Sigmoid colon (tissue), 7 donors: Measurements from ENCODE around the gene NRM. TPM values are rescaled to one million over a fixed set of nuclear protein-coding genes. Genes with fewer than 3 reads are reported as not detected.

ENCODE experiments used
- DNase-seq: peaks from one replicate; pipeline ENCODE4 v3.0.0-alpha.2; 2019
- H3K27ac ChIP-seq, 4 donors: fragments of 200-600 bp; sonication (generic); one replicate each; pipeline ENCODE4 v1.5.1; 2016 to 2019; ENCODE audit warnings: mild to moderate bottlenecking in 1 of 4
- H3K27me3 ChIP-seq, 3 donors: fragments of 200-600 bp; sonication (generic); one replicate each; pipeline ENCODE4 v1.5.1; 2019; ENCODE audit warnings: mild to moderate bottlenecking in 1 of 3
- H3K36me3 ChIP-seq, 4 donors: fragments of 200-600 bp; sonication (generic); one replicate each; pipeline ENCODE4 v1.5.1; 2016 to 2019
- H3K4me1 ChIP-seq, 4 donors: fragments of 200-600 bp; sonication (generic); one replicate each; pipeline ENCODE4 v1.5.1; 2017 to 2019
- H3K4me3 ChIP-seq, 4 donors: fragments of 200-600 bp; sonication (generic); one replicate each; pipeline ENCODE4 v1.5.1; 2017 to 2019; ENCODE audit warnings: mild to moderate bottlenecking in 2 of 4, moderate library complexity in 1 of 4
- H3K9me3 ChIP-seq, 4 donors: fragments of 200-600 bp in 3 of 4; sonication (generic) in 3 of 4; one replicate each; pipeline versions ENCODE4 v1.5.1 to v1.6.1; 2013 to 2019
- EP300 ChIP-seq, 4 donors: sonication (generic); formaldehyde crosslinking; IDR thresholded peaks; one replicate each; pipeline ENCODE4 v1.6.1; 2017; ENCODE audit warnings: antibody characterized with exemption in 4 of 4
- POLR2A ChIP-seq, 2 donors: fragments of 450-650 bp; IDR thresholded peaks; one replicate each; pipeline ENCODE4 v1.6.1; 2016; ENCODE audit warnings: antibody characterized with exemption in 2 of 2, mild to moderate bottlenecking in 2 of 2, moderate library complexity in 2 of 2
- POLR2AphosphoS5 ChIP-seq, 4 donors: sonication (generic); formaldehyde crosslinking; IDR thresholded peaks; one replicate each; pipeline ENCODE4 v1.6.1; 2017; ENCODE audit warnings: antibody characterized with exemption in 4 of 4
- WGBS, 2 donors: extraction: QIAGEN DNeasy Blood & Tissue Kit; methylation state at CpG; one replicate each; pipeline ENCODE4 v1.1.7; 2013; 5-methylcytosine and 5-hydroxymethylcytosine counted together
- intact Hi-C: fragments of 100-400 bp; cut with DNase I; formaldehyde crosslinking; loops from one replicate; pipeline ENCODE4 v1.15.1; 2023
- polyA plus RNA-seq, 3 donors: library from polyadenylated mRNA; stranded (reverse); fragments of 200-250 nt; gene quantifications; one replicate each; pipeline ENCODE4 v1.2.3, GENCODE V29; 2013
- total RNA-seq, 4 donors: library from RNA; depleted of rRNA; stranded (reverse); fragments of >200 nt; gene quantifications; one replicate each; pipeline ENCODE4 v1.1.0, GENCODE V29; 2016
- TF ChIP-seq, protein P1 (sequence below), 4 experiments: fragments of 450-650 bp in 3 of 4; fragments of 200-600 bp in 1 of 4; IDR thresholded peaks; one replicate each; pipeline ENCODE4 v1.5.1; 2016 to 2019; ENCODE audit warnings: antibody characterized with exemption in 4 of 4, mild to moderate bottlenecking in 3 of 4, moderate library complexity in 2 of 4
- donor health status: healthy with polysubstance abuse.
- donor health status: Bipolar disorder and iron deficiency.
- donor health status: healthy.

Gene NRM
- total and polyA plus RNA-seq, 7 donors = 1.8 to 13.8 (median 3.6) TPM

DNA sequence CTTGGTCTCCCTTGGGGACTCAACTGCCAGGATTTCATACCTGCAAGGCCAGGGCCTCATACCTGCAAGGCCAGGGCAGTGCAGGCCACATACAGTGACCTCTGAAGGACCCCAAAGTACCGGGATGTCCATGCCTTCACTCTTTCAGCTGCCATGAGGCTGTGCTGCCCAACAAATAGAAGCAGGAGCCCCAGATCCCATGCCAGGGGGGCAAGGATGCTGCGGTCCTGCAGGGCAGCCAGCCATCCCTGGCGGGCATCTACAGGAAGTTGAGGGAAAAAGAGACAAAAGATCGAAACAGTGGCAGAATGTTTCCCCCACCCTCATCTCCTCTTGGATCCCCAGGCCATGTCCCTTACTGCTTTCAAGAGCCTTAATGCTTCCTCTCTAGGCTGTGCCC lies 799 bp downstream of the NRM start:
- Histone ChIP-seq H3K27me3 (no peaks in the 10 kb centered on the region), H3K4me1 (peaks cover 0 to 51% (median 44%) of the 10 kb centered on the region in 4 donors), H3K4me3 (peak overlapping the region in 3 of 4 donors; percentile 59 to 68 (median 62)), H3K36me3 (no peaks in the 10 kb centered on the region), H3K9me3 (no peaks in the 10 kb centered on the region), H3K27ac (peak overlapping the region; percentile 94 to 99 (median 98))
- intact Hi-C loops = no loop called here
- no peak for DNase-seq
- 45 to 72% methylated on average over 4 of the region's 4 CpGs for WGBS, 2 donors
- TF ChIP-seq, protein P1, sequence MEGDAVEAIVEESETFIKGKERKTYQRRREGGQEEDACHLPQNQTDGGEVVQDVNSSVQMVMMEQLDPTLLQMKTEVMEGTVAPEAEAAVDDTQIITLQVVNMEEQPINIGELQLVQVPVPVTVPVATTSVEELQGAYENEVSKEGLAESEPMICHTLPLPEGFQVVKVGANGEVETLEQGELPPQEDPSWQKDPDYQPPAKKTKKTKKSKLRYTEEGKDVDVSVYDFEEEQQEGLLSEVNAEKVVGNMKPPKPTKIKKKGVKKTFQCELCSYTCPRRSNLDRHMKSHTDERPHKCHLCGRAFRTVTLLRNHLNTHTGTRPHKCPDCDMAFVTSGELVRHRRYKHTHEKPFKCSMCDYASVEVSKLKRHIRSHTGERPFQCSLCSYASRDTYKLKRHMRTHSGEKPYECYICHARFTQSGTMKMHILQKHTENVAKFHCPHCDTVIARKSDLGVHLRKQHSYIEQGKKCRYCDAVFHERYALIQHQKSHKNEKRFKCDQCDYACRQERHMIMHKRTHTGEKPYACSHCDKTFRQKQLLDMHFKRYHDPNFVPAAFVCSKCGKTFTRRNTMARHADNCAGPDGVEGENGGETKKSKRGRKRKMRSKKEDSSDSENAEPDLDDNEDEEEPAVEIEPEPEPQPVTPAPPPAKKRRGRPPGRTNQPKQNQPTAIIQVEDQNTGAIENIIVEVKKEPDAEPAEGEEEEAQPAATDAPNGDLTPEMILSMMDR (IDR thresholded peaks at IDR 0.05) = no peak
- TF ChIP-seq EP300 (IDR thresholded peaks at IDR 0.05) = no peak
- no peak for TF ChIP-seq POLR2A (IDR thresholded peaks at IDR 0.05)
- no peak for TF ChIP-seq POLR2AphosphoS5 (IDR thresholded peaks at IDR 0.05)

DNA sequence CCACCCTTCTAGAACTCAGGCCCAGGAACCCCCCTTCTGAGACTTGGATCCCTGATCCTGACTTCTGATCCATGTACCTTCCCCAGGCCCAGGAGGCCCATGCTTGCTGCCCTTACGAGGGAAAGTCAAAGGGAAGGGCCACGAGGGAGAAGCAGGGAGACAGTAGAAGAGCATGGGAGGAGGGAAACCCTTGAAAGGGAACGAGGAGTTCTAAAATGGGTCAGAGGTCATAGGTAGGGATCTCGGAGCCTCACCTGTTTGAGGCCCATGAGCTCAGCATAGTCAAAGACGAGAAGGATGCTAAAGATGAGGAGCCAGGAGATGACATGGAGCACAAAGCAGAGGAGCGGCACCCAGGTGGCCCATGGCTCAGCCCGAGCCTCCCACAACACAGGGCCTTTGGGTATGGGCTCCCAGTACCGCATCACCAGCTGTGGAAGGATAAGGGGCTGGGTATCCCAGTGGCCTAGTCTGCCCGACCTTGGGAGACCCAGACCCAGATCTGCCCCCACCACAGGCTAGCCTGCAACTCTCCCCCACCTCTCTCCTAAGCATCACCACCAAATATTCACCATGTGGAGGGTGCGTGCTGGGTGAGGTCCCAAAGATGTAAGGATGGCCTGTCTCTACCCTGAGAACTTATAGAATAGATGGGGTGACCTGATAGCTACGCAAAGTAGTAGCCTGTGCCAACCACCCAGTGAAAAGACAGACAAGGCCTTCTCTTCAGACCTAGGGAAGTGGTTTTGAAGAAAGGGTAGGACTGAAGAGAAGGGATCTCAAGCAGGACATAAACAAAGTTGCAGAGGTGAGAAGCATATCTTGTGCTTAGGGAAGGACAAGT lies 1.5 kb downstream of the NRM start:
- peak; percentile 48 for DNase-seq
- H3K27me3 ChIP-seq = no peaks in the 10 kb centered on the region
- H3K27ac ChIP-seq = peak overlapping the region; percentile 94 to 99 (median 98)
- no peaks in the 10 kb centered on the region for H3K36me3 ChIP-seq
- no peak for TF ChIP-seq EP300 (IDR thresholded peaks at IDR 0.05)
- no peak for TF ChIP-seq POLR2A (IDR thresholded peaks at IDR 0.05)
- no peak for TF ChIP-seq POLR2AphosphoS5 (IDR thresholded peaks at IDR 0.05)
- TF ChIP-seq, protein P1 (IDR thresholded peaks at IDR 0.05) = no peak
- WGBS, 2 donors = 85 to 90% methylated on average over 11 of the region's 11 CpGs
- H3K4me1 ChIP-seq = peaks cover 0 to 58% (median 51%) of the 10 kb centered on the region in 4 donors
- H3K4me3 ChIP-seq = no peak overlapping the region
- intact Hi-C loops = no loop called here
- H3K9me3 ChIP-seq = no peaks in the 10 kb centered on the region

DNA sequence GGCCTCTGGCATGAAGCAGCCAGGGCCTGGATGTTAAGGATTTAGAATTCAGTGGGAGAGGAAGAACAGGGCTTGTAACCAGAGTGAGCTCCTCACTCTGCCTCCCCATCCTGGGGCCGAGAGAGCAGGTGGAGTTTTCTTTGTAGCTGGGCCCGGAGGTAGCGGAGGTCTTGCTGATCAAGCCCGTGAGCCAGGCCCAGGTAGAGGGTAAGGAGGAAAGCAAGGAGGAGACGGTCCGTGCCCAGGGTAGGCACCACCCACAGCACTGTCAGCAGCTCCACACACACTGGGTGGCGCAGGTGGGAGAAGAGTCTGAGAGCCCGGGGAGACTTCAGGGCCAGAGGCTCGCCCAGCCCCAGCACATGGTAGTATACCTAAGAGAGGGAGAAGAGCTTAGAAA lies 2.2 kb downstream of the NRM start:
- H3K27ac ChIP-seq = peak overlapping the region; percentile 94 to 99 (median 98)
- no peak for DNase-seq
- no peaks in the 10 kb centered on the region for H3K27me3 ChIP-seq
- intact Hi-C loops = no loop called here
- WGBS, 2 donors = 75 to 90% methylated on average over 9 of the region's 9 CpGs
- TF ChIP-seq POLR2AphosphoS5 (IDR thresholded peaks at IDR 0.05) = no peak
- no peak for TF ChIP-seq POLR2A (IDR thresholded peaks at IDR 0.05)
- no peaks in the 10 kb centered on the region for H3K9me3 ChIP-seq
- peak overlapping the region in 1 of 4 donors; percentile 63 for H3K4me3 ChIP-seq
- H3K36me3 ChIP-seq = no peaks in the 10 kb centered on the region
- H3K4me1 ChIP-seq = peaks cover 0 to 65% (median 58%) of the 10 kb centered on the region in 4 donors

DNA sequence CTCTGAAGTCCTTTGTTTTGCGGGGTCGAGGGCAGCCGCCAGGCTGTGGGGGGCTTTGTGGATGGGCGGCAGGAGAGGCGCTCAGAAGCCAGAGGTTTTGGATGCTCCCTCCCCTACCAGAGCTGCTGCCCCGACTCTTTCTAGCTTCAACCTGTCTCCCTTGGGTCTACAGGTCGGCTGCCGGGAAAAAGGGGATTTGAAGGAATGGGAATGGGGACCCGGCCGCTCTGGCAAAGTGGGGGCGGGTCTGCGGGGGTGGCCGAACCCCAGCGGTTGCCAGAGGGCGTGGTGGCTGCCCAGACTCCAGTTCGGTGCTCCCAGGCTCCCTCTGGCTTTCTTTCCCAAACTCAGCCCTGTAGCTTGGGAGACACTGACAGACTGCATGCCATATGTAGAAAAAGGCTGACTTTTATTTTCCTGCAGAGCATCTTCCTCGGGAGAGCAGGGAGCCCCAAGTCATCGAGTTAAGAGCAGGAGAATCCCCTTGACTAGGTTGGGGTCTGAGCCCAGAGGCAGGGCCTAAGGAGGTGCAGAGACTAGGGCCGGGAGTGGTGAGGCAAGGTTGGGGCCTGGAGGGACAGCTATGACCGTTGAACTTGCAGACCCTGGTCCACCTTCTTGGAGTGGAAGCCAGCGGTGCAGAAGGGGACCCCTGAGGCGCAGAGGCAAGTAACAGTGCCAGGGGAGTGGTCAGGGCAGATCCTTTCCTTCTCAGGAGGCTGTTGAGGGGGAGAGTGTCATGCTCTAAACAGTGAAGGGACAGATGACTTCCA lies 2.9 kb downstream of the NRM start:
- Histone ChIP-seq H3K4me3 (peak overlapping the region; percentile 63 to 87 (median 72)), H3K36me3 (no peaks in the 10 kb centered on the region), H3K27me3 (no peaks in the 10 kb centered on the region), H3K27ac (peak overlapping the region; percentile 94 to 99 (median 98)), H3K4me1 (peaks cover 0 to 72% (median 65%) of the 10 kb centered on the region in 4 donors), H3K9me3 (no peaks in the 10 kb centered on the region)
- WGBS, 2 donors = 21 to 23% methylated on average over 22 of the region's 22 CpGs
- TF ChIP-seq, protein P1 (IDR thresholded peaks at IDR 0.05) = peak in 1 of 4 experiments; percentile 28
- no peak for TF ChIP-seq POLR2A (IDR thresholded peaks at IDR 0.05)
- DNase-seq = peak; percentile 73
- intact Hi-C loops = loop anchor here (1.0 to 2.0 kb wide), 2 partner anchors 28 to 71 kb away; partner anchors contain the start of genes MRPS18B and PPP1R10
